GOT3 (cell line): Measurements from ENCODE around the gene MCC.

Source experiments
- DNase-seq: peaks from one replicate; lab custom pipeline; 2025; ENCODE audit warnings: mixed read lengths; lab: John Stamatoyannopoulos, UW

The MCC gene

DNA sequence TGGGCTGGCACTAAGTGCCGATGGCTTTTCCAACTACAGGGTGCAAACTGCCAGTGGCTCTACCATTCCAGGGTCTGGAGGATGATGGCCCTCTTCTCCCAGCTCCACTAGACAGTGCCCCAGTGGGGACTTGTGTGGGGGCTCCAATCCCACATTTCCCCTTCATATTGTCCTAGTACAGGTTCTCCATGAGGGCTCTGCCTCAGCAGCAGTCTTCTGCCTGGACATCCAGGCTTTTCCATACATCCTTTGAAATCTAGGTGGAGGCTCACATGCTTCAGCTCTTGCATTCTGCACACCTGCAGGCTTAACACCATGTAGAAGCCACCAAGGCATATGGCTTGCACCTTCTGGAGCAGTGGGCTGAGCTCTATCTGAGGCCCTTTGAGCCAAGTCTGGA is 123.8 kb downstream of the MCC start:
- DNase-seq, result no peak

GRCh38 chr5:113361701-113362100 is 126.6 kb downstream of the MCC start:
- DNase-seq, result no peak

- DNase-seq, result no peak
Measured at GRCh38 chr5:113359419-113359818, 128.8 kb downstream of the MCC start.

- no peak for DNase-seq
Measured at GRCh38 chr5:113358696-113359095, 129.6 kb downstream of the MCC start.

GRCh38 chr5:113357696-113358476 is 130.4 kb downstream of the MCC start:
- DNase-seq, result no peak

DNA sequence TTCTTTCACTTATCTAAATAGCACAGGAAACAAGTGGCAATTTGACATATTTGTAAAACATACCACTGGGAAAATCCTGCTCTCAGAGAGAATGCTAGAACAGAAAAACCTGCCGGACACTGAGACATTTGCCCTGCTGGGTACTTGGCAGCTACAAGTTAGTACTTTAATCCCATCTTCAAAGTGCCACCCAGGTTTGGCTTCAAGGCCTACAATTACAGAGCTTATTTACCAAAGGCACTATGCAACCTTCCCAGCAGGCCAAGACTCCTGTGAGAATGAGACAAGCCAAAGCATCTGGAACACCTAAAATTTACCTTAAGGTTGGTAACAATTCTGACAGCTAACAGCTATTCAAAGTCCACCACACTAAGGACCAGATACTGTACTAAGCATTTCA is 131.8 kb downstream of the MCC start:
- no peak for DNase-seq

GRCh38 chr5:113354055-113354454 is 134.2 kb downstream of the MCC start:
- no peak for DNase-seq

GRCh38 chr5:113347572-113347971 is 140.7 kb downstream of the MCC start:
- DNase-seq, result no peak

GRCh38 chr5:113344973-113345940 is 143.0 kb downstream of the MCC start:
- DNase-seq, result no peak

GRCh38 chr5:113343343-113343742 is 144.9 kb downstream of the MCC start:
- DNase-seq, result no peak

- no peak for DNase-seq
Measured at GRCh38 chr5:113340537-113340936, 147.7 kb downstream of the MCC start.

DNA sequence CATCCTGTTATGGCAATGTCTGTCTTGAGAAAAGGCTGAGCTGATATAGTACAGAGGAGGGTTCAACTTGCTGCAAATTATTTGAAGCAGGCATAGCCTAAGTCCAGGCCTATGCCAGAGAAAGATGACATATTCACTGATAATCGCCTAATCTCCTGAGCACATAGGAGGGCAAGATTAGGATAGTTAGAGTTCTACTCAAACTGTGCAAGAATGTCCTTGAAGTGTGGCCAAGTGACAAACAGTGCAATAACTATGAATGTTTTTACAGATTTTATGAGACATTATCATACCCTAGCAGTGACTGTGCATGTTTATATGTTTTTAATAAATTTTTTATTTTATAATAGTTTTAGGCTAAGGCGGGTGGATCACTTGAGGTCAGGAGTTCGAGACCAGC is 149.6 kb downstream of the MCC start:
- DNase-seq, result no peak

DNA sequence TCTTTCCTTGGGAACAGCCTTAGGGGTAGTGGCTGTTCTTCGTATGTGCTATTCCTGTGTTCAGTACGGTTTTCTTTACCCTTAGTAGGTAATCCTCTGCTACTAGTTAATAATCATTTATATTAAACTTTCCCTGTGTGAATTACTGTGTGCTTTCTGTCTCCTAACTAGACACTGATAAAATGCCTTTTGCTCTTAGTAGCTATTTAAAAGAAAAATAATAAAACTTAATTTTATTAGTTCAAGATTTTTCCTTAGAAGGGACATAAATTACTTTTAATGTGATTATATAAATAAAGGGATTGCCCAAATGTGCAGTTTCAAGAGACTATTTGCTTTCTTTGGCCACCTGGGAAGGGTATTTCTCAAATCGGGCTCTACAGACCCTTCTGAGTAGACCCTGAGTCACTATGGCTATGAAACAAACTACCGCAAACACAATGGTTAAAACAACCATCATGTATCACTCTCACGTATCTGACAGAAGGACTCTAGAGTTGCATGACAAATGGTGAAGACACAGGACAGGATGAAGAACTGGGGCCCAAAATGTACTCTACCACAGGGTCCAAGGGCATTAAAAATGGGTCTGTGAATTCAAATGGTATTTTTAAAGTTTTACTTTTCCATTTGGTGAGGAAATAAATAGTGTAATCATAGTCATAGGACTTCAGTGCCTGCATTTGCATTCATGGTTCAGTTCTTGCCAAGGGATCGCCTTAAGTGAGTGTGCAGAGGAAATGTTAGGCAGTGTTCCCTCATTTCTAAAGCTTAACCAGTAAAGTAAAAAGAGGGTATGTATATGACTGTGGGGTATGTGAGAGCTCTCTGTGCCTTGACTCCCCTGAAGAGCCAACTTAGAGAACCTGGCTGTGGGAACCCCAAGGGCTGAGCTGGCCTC is 150.5 kb downstream of the MCC start:
- DNase-seq, result no peak

GRCh38 chr5:113336975-113337374 is 151.3 kb downstream of the MCC start:
- DNase-seq, result no peak

GRCh38 chr5:113333411-113333810 is 154.8 kb downstream of the MCC start:
- no peak for DNase-seq

- peak; percentile 49 for DNase-seq
Measured at GRCh38 chr5:113331209-113331551, 157.1 kb downstream of the MCC start.

- DNase-seq, result peak; percentile 49
Measured at GRCh38 chr5:113330533-113331208, 157.6 kb downstream of the MCC start.

- DNase-seq, result no peak
Measured at GRCh38 chr5:113329981-113330380, 158.3 kb downstream of the MCC start.

- no peak for DNase-seq
Measured at GRCh38 chr5:113325054-113325453, 163.2 kb downstream of the MCC start.

- DNase-seq, result no peak
Measured at GRCh38 chr5:113321276-113321675, 167.0 kb downstream of the MCC start.

GRCh38 chr5:113320273-113320780 is 167.9 kb downstream of the MCC start:
- DNase-seq, result no peak
